ENCODE measurements around the gene FBXO44. TPM values are rescaled to one million over a fixed set of nuclear protein-coding genes. Genes with fewer than 3 reads are reported as not detected.

FBXO44 gene
- polyA plus RNA-seq, 1 experiment, result 24.4 TPM

- Histone ChIP-seq H3K27me3 (ENCODE audit: control insufficient read depth, insufficient read depth, low read length) (peaks cover 2% of the 10 kb centered on the region; the same call in 1 of the 2 replicates), H3K4me3 (ENCODE audit: low read depth, low read length) (no peak overlapping the region), H3K36me3 (ENCODE audit: control insufficient read depth, insufficient read depth, low read length) (no peaks in the 10 kb centered on the region)
- POLR2A ChIA-PET, result interaction anchor here (0.7 kb wide), 1 partner anchor 63 kb away, joined by 3 read pairs; no protein-coding TSS in a partner anchor
- no peak for TF ChIP-seq CTCF (IDR thresholded peaks at IDR 0.05; ENCODE audit: insufficient read depth, low read depth, low read length)
- CTCF ChIA-PET, result no interaction called here
- DNase-seq (ENCODE audit: low read depth), result no peak
Measured at GRCh38 chr1:11617741-11618140, 36.9 kb upstream of the FBXO44 start.

GRCh38 chr1:11620405-11620804 is 34.3 kb upstream of the FBXO44 start:
- no peak for TF ChIP-seq CTCF (IDR thresholded peaks at IDR 0.05; ENCODE audit: insufficient read depth, low read depth, low read length)
- H3K27me3 ChIP-seq (ENCODE audit: control insufficient read depth, insufficient read depth, low read length), result peaks cover 2% of the 10 kb centered on the region; the same call in 1 of the 2 replicates
- DNase-seq (ENCODE audit: low read depth), result no peak
- ChIA-PET POLR2A (no interaction called here), CTCF (no interaction called here)
- H3K4me3 ChIP-seq (ENCODE audit: low read depth, low read length), result no peak overlapping the region
- no peaks in the 10 kb centered on the region for H3K36me3 ChIP-seq (ENCODE audit: control insufficient read depth, insufficient read depth, low read length)

- no peak for DNase-seq (ENCODE audit: low read depth)
- H3K27me3 ChIP-seq (ENCODE audit: control insufficient read depth, insufficient read depth, low read length), result peaks cover 2% of the 10 kb centered on the region; the same call in 1 of the 2 replicates
- ChIA-PET POLR2A (no interaction called here), CTCF (no interaction called here)
- TF ChIP-seq CTCF (IDR thresholded peaks at IDR 0.05; ENCODE audit: insufficient read depth, low read depth, low read length), result no peak
- no peak overlapping the region for H3K4me3 ChIP-seq (ENCODE audit: low read depth, low read length)
- H3K36me3 ChIP-seq (ENCODE audit: control insufficient read depth, insufficient read depth, low read length), result no peaks in the 10 kb centered on the region
Measured at GRCh38 chr1:11620924-11621323, 33.8 kb upstream of the FBXO44 start.

- Histone ChIP-seq H3K27me3 (ENCODE audit: control insufficient read depth, insufficient read depth, low read length) (peaks cover 2% of the 10 kb centered on the region; the same call in 1 of the 2 replicates), H3K36me3 (ENCODE audit: control insufficient read depth, insufficient read depth, low read length) (no peaks in the 10 kb centered on the region), H3K4me3 (ENCODE audit: low read depth, low read length) (no peak overlapping the region)
- POLR2A ChIA-PET, result no interaction called here
- TF ChIP-seq CTCF (IDR thresholded peaks at IDR 0.05; ENCODE audit: insufficient read depth, low read depth, low read length), result no peak
- DNase-seq (ENCODE audit: low read depth), result no peak
- CTCF ChIA-PET, result interaction anchor here (1.0 kb wide), 1 partner anchor 23 kb away, joined by 3 read pairs; no protein-coding TSS in a partner anchor
Measured at GRCh38 chr1:11622398-11622797, 32.3 kb upstream of the FBXO44 start.

GRCh38 chr1:11623702-11624101 is 31.0 kb upstream of the FBXO44 start:
- no peak for TF ChIP-seq CTCF (IDR thresholded peaks at IDR 0.05; ENCODE audit: insufficient read depth, low read depth, low read length)
- no peak for DNase-seq (ENCODE audit: low read depth)
- ChIA-PET POLR2A (no interaction called here), CTCF (no interaction called here)
- no peak overlapping the region for H3K4me3 ChIP-seq (ENCODE audit: low read depth, low read length)
- no peaks in the 10 kb centered on the region for H3K36me3 ChIP-seq (ENCODE audit: control insufficient read depth, insufficient read depth, low read length)
- H3K27me3 ChIP-seq (ENCODE audit: control insufficient read depth, insufficient read depth, low read length), result peaks cover 2% of the 10 kb centered on the region; the same call in 1 of the 2 replicates

Data from BJ (cell line).